Breast epithelium (tissue), 3 donors: Measurements from ENCODE around the gene EPM2A.

ENCODE experiments used
- POLR2A ChIP-seq: fragments of 450-650 bp; IDR thresholded peaks from one replicate; pipeline ENCODE4 v1.6.1; 2016; ENCODE audit warnings: antibody characterized with exemption, mild to moderate bottlenecking, moderate library complexity
- POLR2AphosphoS5 ChIP-seq, 3 donors: sonication (generic); formaldehyde crosslinking; IDR thresholded peaks; one replicate each; pipeline ENCODE4 v1.6.1; 2017; ENCODE audit warnings: antibody characterized with exemption in 3 of 3
- TF ChIP-seq, protein P1 (sequence below), 3 donors: fragments of 450-650 bp; IDR thresholded peaks; one replicate each; pipeline ENCODE4 v1.5.1; 2016 to 2017; ENCODE audit warnings: antibody characterized with exemption in 3 of 3, mild to moderate bottlenecking in 3 of 3, moderate library complexity in 3 of 3

DNA sequence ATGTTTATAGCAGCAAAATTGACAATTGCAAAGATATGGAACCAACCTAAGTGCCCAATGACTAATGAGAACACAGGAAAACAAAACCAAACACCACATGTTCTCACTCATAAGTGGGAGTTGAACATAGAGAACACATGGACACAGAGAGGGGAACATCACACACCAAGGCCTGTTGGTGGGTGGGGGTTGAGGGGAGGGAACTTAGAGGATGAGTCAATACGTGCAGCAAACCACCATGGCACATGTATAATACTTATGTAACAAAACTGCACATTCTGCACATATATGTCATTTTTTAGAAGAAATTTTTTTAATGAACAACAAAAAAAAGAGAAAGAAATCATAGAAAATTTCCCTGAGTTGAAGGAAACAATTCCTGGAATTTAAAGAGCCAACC, 3.9 kb downstream of the EPM2A start:
- TF ChIP-seq, protein P1, sequence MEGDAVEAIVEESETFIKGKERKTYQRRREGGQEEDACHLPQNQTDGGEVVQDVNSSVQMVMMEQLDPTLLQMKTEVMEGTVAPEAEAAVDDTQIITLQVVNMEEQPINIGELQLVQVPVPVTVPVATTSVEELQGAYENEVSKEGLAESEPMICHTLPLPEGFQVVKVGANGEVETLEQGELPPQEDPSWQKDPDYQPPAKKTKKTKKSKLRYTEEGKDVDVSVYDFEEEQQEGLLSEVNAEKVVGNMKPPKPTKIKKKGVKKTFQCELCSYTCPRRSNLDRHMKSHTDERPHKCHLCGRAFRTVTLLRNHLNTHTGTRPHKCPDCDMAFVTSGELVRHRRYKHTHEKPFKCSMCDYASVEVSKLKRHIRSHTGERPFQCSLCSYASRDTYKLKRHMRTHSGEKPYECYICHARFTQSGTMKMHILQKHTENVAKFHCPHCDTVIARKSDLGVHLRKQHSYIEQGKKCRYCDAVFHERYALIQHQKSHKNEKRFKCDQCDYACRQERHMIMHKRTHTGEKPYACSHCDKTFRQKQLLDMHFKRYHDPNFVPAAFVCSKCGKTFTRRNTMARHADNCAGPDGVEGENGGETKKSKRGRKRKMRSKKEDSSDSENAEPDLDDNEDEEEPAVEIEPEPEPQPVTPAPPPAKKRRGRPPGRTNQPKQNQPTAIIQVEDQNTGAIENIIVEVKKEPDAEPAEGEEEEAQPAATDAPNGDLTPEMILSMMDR (IDR thresholded peaks at IDR 0.05): no peak
- TF ChIP-seq POLR2A (no peak), POLR2AphosphoS5 (IDR thresholded peaks at IDR 0.05) (no peak)
